Loucy (cell line): ENCODE measurements around the gene ABLIM2.

Source experiments
- EZH2phosphoT487 ChIP-seq: fragments of 200-600 bp; IDR thresholded peaks from 2 replicates; pipeline ENCODE4 v1.6.1; 2018; ENCODE audit warnings: antibody characterized with exemption, mild to moderate bottlenecking, moderate library complexity, borderline replicate concordance
- TF ChIP-seq, protein P1 (sequence below): fragments of 200-600 bp; sonication (generic); conservative IDR thresholded peaks from 2 replicates; pipeline ENCODE4 v1.5.1; 2014; ENCODE audit warnings: mild to moderate bottlenecking, antibody characterized with exemption, low read length

DNA sequence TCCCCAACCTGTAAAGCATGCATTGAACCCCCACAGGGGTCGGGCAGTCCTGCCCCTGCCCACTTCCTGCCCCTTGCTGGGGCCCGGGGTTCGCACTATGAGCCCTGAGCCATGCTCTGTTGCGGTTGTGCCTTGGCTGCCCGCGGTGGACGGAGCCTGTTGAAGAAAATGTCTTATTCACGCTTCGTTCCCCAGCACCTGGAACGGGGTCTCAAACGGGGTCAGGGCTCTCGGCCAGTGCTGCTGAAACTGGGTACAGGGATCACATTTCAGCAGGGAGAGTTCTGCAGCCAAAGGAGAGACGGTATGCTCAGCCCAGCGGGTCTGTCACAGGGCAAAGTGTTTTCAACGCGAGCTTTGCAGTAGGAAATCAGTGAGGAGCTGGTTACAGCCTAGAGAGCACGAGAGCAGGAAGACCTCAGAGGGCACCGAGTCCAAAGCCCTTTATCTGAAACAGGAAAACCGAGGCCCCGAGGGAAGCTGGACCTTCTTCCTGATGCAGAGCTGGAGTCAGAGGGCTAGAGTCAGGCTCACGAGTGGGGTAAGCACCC is 172.6 kb downstream of the ABLIM2 start:
- TF ChIP-seq, protein P1, sequence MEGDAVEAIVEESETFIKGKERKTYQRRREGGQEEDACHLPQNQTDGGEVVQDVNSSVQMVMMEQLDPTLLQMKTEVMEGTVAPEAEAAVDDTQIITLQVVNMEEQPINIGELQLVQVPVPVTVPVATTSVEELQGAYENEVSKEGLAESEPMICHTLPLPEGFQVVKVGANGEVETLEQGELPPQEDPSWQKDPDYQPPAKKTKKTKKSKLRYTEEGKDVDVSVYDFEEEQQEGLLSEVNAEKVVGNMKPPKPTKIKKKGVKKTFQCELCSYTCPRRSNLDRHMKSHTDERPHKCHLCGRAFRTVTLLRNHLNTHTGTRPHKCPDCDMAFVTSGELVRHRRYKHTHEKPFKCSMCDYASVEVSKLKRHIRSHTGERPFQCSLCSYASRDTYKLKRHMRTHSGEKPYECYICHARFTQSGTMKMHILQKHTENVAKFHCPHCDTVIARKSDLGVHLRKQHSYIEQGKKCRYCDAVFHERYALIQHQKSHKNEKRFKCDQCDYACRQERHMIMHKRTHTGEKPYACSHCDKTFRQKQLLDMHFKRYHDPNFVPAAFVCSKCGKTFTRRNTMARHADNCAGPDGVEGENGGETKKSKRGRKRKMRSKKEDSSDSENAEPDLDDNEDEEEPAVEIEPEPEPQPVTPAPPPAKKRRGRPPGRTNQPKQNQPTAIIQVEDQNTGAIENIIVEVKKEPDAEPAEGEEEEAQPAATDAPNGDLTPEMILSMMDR, result no peak
- no peak for TF ChIP-seq EZH2phosphoT487
